ENCODE data around the gene MAPK8IP1.
"Not testable (repeated sequence)": the region's sequence is repeated elsewhere in the genome, so short reads cannot be mapped to it uniquely, and the experiment has no call there.

The MAPK8IP1 gene

DNA sequence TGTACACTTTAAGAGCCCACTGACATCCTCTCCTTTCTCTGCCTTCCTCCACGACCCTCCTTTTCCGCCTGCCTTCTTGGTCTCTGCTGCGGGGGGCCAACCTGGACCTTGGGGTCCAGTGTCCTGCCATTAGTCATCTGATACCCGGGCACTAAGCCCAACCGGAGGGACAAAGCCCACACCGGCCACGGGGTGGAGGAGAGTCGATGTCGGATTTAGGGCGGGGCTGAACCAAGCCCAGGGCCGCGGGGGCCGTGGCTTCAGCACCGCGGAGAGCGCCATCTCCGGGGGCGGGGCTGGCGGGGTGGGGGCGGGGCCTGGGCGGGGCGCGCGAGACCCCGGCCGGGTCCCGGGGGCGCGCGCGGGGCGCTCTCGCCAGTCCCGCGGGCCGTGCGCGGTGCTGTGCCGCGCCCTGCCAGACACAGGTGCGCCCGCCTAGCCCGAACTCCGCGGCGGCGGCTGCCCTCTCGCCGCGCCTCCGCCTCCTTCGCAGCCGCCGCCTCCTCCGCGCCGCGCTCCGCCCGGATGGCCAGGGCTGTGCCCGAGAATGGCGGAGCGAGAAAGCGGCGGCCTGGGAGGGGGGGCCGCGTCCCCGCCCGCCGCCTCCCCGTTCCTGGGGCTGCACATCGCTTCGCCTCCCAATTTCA, at the start of gene MAPK8IP1:
MAPK8IP1 (plus strand) TSS at position 378 of the 647 bp plus-strand sequence; CDS start at position 548, 170 bp downstream.
- Histone ChIP-seq H3K27me3 (no peaks in the 10 kb centered on the region), H3K27ac (no peak within 1 kb of the TSS), H3K4me3 (peak within 1 kb of the TSS; percentile 43 to 60), H3K4me1 (peaks cover 0 to 12% (median 7%) of the 10 kb centered on the region in 4 donors), H3K36me3 (peaks cover 17 to 26% (median 24%) of the 10 kb centered on the region in 3 donors), H3K9me3 (no peaks in the 10 kb centered on the region)
- intact Hi-C loops (cut with DNase I; ENCODE audit: low total_unique reads) = no loop called here
- DNase-seq = no peak
- TF ChIP-seq, protein P1, sequence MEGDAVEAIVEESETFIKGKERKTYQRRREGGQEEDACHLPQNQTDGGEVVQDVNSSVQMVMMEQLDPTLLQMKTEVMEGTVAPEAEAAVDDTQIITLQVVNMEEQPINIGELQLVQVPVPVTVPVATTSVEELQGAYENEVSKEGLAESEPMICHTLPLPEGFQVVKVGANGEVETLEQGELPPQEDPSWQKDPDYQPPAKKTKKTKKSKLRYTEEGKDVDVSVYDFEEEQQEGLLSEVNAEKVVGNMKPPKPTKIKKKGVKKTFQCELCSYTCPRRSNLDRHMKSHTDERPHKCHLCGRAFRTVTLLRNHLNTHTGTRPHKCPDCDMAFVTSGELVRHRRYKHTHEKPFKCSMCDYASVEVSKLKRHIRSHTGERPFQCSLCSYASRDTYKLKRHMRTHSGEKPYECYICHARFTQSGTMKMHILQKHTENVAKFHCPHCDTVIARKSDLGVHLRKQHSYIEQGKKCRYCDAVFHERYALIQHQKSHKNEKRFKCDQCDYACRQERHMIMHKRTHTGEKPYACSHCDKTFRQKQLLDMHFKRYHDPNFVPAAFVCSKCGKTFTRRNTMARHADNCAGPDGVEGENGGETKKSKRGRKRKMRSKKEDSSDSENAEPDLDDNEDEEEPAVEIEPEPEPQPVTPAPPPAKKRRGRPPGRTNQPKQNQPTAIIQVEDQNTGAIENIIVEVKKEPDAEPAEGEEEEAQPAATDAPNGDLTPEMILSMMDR (IDR thresholded peaks at IDR 0.05) = no peak

DNA sequence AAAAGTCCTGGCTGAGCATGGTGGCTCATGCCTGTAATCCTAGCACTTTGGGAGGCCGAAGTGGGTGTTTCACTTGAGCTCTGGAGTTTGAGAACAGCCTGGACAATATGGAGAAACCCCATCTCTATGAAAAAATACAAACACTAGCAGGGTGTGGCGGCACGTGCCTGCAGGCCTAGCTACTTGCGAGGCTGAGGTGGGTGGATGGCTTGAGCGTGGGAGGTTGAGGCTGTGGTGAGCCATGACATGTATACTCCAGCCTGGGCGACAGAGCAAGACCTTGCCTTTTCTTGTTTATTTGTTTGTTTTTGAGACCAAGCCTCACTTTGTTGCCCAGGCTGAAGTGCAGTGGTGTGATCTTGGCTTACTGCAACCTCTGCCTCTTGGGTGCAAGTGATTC, 46.2 kb upstream of the MAPK8IP1 start:
- no peak overlapping the region for H3K27ac ChIP-seq
- H3K4me1 ChIP-seq = peaks cover 0 to 13% (median 6%) of the 10 kb centered on the region in 4 donors
- no peaks in the 10 kb centered on the region for H3K36me3 ChIP-seq
- H3K9me3 ChIP-seq = no peaks in the 10 kb centered on the region
- peak in 1 of 2 donors; percentile 53 for DNase-seq
- intact Hi-C loops (cut with DNase I; ENCODE audit: low total_unique reads) = no loop called here
- H3K4me3 ChIP-seq = no peak overlapping the region
- TF ChIP-seq, protein P1 (IDR thresholded peaks at IDR 0.05) = no peak
- H3K27me3 ChIP-seq = peaks cover 0 to 5% of the 10 kb centered on the region in 2 donors

DNA sequence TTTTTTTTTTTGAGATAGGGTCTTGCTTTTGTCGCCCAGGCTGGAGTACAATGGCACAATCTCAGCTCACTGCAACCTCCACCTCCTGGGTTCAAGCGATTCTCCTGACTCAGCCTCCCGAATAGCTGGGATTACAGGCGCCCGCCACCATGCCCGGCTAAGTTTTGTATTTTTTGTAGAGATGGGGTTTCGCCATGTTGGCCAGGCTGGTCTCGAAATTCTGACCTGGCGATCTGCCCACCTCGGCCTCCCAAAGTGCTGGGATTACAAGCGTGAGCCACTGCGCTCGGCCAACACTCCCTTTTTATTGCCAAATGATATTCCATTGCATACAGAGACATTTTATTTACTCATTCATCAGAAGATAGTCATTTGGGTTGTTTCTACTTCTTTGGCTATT, 45.2 kb upstream of the MAPK8IP1 start:
- H3K27me3 ChIP-seq, H3K4me3 ChIP-seq, H3K36me3 ChIP-seq, H3K9me3 ChIP-seq, H3K27ac ChIP-seq: not testable (repeated sequence)
- DNase-seq = peak in 1 of 2 donors; percentile 19
- H3K4me1 ChIP-seq = peaks cover 0 to 13% (median 6%) of the 10 kb centered on the region in 4 donors
- intact Hi-C loops (cut with DNase I; ENCODE audit: low total_unique reads) = loop anchor here (5.0 kb wide), 1 partner anchor 77 kb away; the partner anchor contains the start of gene PEX16

DNA sequence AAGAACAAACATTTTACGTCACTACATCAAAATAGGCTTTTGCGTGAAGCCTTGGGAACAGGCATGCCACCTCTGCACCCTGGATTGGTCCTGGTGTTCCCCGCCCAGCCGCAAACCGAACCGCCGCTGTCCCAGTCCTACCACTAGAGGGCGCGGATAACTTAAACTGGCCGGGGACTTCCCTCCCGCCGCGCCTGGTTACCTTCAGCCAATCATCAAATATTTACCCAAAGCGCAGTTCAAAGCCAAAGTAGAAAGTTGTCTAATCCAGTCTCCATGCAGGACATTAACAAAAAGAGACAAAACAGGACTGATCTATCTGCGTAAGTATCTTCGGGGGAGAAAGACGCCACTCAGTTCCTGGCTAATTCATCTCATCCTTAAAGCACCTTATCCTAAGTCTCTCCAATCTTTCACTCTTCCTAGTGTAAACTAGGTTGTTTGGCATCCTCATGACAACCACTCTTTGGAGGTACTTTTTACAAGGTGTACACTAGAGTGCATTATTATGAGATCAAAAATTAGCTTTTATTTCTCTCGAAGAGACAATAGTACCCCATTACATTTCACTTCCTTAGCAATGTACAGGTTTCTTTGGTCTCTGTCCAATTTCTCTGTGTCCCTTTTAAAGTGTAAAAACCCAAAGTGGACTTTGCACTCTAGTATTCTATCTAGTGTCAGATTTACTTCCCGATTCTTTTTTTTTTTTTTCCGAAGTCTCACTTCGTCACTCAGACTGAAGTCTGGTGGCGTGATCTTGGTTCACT, 42.1 kb upstream of the MAPK8IP1 start:
- H3K4me1 ChIP-seq = peaks cover 0 to 22% (median 11%) of the 10 kb centered on the region in 4 donors
- no peaks in the 10 kb centered on the region for H3K27me3 ChIP-seq
- TF ChIP-seq, protein P1 (IDR thresholded peaks at IDR 0.05) = peak; percentile 89 to 93
- no peaks in the 10 kb centered on the region for H3K36me3 ChIP-seq
- peak; percentile 92 to 96 for DNase-seq
- intact Hi-C loops (cut with DNase I; ENCODE audit: low total_unique reads) = loop anchor here (5.0 kb wide), 1 partner anchor 74 kb away; the partner anchor contains the start of gene PEX16
- H3K4me3 ChIP-seq = no peak overlapping the region
- peak overlapping the region in 1 of 2 donors; percentile 44 for H3K27ac ChIP-seq
- H3K9me3 ChIP-seq = no peaks in the 10 kb centered on the region

DNA sequence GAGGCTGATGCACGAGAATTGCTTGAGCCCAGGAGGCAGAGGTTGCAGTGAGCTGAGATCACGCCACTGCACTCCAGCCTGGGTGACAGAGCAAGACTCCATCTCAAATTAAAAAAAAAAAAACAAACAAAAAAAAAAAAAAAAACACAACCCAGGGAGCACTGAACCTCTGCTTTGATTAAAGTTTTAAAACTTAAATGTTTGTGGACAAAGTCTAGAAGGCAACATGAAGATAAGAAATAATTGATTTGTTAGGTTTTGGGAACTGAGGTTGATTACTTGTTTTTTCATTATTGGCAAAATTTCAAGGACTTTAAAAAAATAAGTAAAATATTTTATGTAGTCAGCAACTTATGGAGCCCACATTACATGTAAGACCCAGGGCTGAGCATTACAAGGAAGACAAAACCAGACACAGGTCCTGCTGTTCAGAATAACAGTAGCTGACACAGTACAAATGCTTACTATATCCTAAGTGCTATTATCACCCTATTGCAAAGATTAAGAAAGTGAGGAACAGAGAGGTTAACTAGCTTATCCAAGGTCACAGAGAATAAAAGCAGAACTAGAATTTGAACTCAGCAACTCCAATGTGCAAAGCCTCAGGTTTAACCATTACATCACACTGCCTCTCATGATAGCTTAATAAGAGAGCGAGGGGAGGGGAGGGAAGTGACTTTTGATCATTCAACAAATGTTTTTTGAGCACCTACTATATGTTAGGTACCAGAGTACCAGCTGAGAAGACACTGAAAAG, 40.5 kb upstream of the MAPK8IP1 start:
- intact Hi-C loops (cut with DNase I; ENCODE audit: low total_unique reads) = loop anchor here (5.0 kb wide), 1 partner anchor 72 kb away; the partner anchor contains the start of gene PEX16
- H3K27ac ChIP-seq = no peak overlapping the region
- H3K36me3 ChIP-seq = no peaks in the 10 kb centered on the region
- no peak for DNase-seq
- H3K4me3 ChIP-seq = no peak overlapping the region
- TF ChIP-seq, protein P1 (IDR thresholded peaks at IDR 0.05) = no peak
- no peaks in the 10 kb centered on the region for H3K9me3 ChIP-seq
- no peaks in the 10 kb centered on the region for H3K27me3 ChIP-seq
- peaks cover 0 to 39% (median 27%) of the 10 kb centered on the region in 4 donors for H3K4me1 ChIP-seq

Measured in tibial artery (tissue), 4 donors.